ENCODE measurements around the gene NUP210L.
"Not testable (repeated sequence)": the region's sequence is repeated elsewhere in the genome, so short reads cannot be mapped to it uniquely, and the experiment has no call there.

Gene NUP210L

GRCh38 chr1:154091706-154092105 lies 63.2 kb downstream of the NUP210L start:
- DNase-seq (ENCODE audit: low read depth) = no peak
- H3K4me3 ChIP-seq (ENCODE audit: low read depth, low read length) = no peak overlapping the region
- TF ChIP-seq, protein P1, sequence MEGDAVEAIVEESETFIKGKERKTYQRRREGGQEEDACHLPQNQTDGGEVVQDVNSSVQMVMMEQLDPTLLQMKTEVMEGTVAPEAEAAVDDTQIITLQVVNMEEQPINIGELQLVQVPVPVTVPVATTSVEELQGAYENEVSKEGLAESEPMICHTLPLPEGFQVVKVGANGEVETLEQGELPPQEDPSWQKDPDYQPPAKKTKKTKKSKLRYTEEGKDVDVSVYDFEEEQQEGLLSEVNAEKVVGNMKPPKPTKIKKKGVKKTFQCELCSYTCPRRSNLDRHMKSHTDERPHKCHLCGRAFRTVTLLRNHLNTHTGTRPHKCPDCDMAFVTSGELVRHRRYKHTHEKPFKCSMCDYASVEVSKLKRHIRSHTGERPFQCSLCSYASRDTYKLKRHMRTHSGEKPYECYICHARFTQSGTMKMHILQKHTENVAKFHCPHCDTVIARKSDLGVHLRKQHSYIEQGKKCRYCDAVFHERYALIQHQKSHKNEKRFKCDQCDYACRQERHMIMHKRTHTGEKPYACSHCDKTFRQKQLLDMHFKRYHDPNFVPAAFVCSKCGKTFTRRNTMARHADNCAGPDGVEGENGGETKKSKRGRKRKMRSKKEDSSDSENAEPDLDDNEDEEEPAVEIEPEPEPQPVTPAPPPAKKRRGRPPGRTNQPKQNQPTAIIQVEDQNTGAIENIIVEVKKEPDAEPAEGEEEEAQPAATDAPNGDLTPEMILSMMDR (IDR thresholded peaks at IDR 0.05; ENCODE audit: insufficient read depth, low read depth, low read length, missing control alignments) = no peak

- no peak overlapping the region for H3K4me3 ChIP-seq (ENCODE audit: low read depth, low read length)
- TF ChIP-seq, protein P1 (IDR thresholded peaks at IDR 0.05; ENCODE audit: insufficient read depth, low read depth, low read length, missing control alignments) = no peak
- no peak for DNase-seq (ENCODE audit: low read depth)
These were observed 67.3 kb downstream of the NUP210L start for GRCh38 chr1:154087574-154087973.

DNA sequence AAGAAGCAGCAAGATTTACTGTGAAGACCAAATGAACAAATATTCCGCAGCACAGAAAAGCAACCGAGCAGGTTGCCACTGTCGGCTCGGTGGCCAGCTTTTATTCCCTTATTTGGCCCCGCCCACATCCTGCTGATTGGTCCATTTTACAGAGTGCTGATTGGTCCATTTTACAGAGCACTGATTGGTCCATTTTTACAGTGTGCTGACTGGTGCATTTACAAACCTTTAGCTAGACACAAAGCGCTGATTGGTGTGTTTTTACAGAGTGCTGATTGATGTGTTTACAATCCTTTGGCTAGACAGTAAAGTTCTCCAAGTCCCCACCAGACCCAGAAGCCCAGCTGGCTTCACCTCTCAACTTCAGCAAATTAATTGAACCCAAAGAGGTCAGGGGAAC lies 71.8 kb downstream of the NUP210L start:
- not testable (repeated sequence) for DNase-seq (ENCODE audit: low read depth); H3K4me3 ChIP-seq (ENCODE audit: low read depth, low read length)

DNA sequence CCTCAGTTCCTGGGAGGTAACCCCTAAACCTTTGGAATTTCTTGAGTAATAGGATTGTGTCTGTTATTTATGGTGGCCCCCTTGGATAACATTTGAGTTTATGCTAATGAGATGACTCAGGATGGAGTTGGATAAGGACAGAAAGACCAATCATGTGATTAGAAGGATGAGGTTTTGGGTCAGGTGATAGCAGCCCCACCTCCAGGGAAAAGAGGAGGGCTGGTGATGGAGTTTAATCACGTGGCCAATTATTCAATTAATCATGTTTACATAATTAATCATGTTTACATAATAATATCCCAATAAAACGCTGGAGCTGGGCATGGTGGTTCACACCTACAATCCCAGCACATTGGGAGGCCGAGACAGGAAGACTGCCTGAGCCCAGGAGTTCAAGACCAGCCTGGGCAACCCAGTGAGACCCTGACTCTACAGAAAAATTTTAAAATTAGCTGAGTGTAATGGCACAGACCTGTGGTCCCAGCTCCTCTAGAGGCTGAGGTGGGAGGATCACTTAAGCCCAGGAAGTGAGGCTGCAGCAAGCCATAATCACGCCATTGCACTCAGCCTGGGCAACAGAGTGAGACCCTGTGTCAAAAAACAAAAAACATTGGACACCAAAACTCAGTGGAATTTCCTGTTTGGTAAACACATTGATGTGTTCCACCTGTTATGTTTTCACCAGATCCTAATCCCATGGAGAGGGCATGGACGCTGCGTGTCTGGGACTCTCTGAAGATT lies 73.3 kb downstream of the NUP210L start:
- H3K4me3 ChIP-seq (ENCODE audit: low read depth, low read length) = no peak overlapping the region
- TF ChIP-seq, protein P1 (IDR thresholded peaks at IDR 0.05; ENCODE audit: insufficient read depth, low read depth, low read length, missing control alignments) = no peak
- DNase-seq (ENCODE audit: low read depth) = no peak

DNA sequence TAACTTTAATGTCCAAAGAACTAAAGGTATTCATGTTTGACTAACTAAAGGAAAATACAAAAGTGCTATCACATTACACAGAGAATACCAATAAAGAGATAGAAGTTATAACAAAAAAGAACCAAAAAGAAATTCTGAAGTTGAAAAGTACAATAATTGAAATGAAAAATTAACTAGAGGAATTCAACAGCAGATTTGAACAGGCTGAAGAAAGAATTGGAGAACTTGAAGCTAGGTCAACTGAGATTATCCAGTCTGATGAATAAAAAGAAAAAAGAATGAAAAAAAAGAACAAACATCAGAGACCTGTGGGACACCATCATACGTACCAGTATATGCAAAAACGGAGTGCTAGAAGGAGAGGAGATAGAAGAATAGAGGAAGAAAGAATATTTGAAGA lies 78.5 kb downstream of the NUP210L start:
- no peak overlapping the region for H3K4me3 ChIP-seq (ENCODE audit: low read depth, low read length)
- no peak for DNase-seq (ENCODE audit: low read depth)
- TF ChIP-seq, protein P1 (IDR thresholded peaks at IDR 0.05; ENCODE audit: insufficient read depth, low read depth, low read length, missing control alignments) = no peak

GRCh38 chr1:154075746-154076145 lies 79.1 kb downstream of the NUP210L start:
- no peak overlapping the region for H3K4me3 ChIP-seq (ENCODE audit: low read depth, low read length)
- TF ChIP-seq, protein P1 (IDR thresholded peaks at IDR 0.05; ENCODE audit: insufficient read depth, low read depth, low read length, missing control alignments) = no peak
- no peak for DNase-seq (ENCODE audit: low read depth)

DNA sequence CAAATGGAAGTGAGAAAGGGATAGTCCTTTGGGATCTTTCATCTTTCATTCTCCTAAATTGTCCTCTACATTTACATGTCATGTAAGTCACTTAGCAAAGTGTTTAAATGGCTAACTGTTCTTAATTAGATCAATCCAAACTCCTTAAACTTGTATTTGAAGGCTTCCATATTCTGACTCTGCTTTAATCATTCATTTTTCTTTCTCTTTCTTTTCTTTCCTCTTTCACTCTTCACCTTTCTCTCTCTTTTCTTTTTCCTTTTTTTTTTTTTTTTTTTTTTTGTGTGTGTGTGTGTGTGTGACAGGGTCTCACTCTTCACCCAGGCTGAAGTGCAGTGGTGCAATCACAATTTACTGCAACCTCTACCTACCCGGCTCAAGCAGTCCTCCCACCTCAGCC lies 92.6 kb downstream of the NUP210L start:
- no peak for DNase-seq (ENCODE audit: low read depth)
- TF ChIP-seq, protein P1 (IDR thresholded peaks at IDR 0.05; ENCODE audit: insufficient read depth, low read depth, low read length, missing control alignments) = no peak
- H3K4me3 ChIP-seq (ENCODE audit: low read depth, low read length) = no peak overlapping the region

DNA sequence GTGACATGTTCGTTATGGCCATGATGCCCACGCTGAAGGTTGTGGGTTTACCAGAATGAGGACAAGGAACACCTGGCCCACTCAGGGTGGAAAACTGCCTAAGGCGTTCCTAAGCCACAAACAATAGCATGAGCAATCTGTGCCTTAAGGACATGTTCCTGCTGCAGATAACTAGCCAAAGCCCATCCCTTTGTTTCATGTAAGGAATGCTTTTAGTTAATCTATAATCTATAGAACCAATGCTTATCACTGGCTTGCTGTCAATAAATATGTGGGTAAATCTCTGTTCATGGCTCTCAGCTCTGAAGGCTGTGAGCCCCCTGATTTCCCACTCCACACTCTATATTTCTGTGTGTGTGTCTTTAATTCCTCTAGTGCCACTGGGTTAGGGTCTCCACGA lies 107.4 kb downstream of the NUP210L start:
- not testable (repeated sequence) for H3K4me3 ChIP-seq (ENCODE audit: low read depth, low read length); DNase-seq (ENCODE audit: low read depth)

- DNase-seq (ENCODE audit: low read depth); H3K4me3 ChIP-seq (ENCODE audit: low read depth, low read length): not testable (repeated sequence)
These were observed 121.2 kb downstream of the NUP210L start for GRCh38 chr1:154033697-154034096.
